Measurements from ENCODE around the gene TGFBR1.

- TF ChIP-seq, protein P1, sequence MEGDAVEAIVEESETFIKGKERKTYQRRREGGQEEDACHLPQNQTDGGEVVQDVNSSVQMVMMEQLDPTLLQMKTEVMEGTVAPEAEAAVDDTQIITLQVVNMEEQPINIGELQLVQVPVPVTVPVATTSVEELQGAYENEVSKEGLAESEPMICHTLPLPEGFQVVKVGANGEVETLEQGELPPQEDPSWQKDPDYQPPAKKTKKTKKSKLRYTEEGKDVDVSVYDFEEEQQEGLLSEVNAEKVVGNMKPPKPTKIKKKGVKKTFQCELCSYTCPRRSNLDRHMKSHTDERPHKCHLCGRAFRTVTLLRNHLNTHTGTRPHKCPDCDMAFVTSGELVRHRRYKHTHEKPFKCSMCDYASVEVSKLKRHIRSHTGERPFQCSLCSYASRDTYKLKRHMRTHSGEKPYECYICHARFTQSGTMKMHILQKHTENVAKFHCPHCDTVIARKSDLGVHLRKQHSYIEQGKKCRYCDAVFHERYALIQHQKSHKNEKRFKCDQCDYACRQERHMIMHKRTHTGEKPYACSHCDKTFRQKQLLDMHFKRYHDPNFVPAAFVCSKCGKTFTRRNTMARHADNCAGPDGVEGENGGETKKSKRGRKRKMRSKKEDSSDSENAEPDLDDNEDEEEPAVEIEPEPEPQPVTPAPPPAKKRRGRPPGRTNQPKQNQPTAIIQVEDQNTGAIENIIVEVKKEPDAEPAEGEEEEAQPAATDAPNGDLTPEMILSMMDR (IDR thresholded peaks at IDR 0.05 in 8 of 11, conservative IDR thresholded peaks at IDR 0.05 in 3 of 11): no peak
- TF ChIP-seq POLR2A (IDR thresholded peaks at IDR 0.05): no peak
Measured at GRCh38 chr9:99144966-99145365, 40.1 kb downstream of the TGFBR1 start.
